Neutrophil (primary cell): ENCODE measurements around the gene NTN3.
A peak's percentile ranks its signal among the peaks of the same experiment; 100 is the strongest.

ENCODE experiments used
- H3K27ac ChIP-seq: fragments of 200-600 bp; sonication (generic); 2 replicates; pipeline ENCODE4 v1.5.1; 2016; ENCODE audit warnings: mild to moderate bottlenecking, moderate library complexity
- H3K27me3 ChIP-seq: fragments of 200-600 bp; sonication (generic); 2 replicates; pipeline ENCODE4 v1.6.0; 2016; ENCODE audit warnings: mild to moderate bottlenecking
- H3K36me3 ChIP-seq: fragments of 200-600 bp; sonication (generic); 2 replicates; pipeline ENCODE4 v1.5.1; 2017
- H3K4me1 ChIP-seq, 2 experiments: fragments of 200-600 bp in 1 of 2; sonication (generic) in 1 of 2; 1 replicate in 1 of 2; 2 replicates in 1 of 2; pipeline versions ENCODE4 v1.5.1 to v1.6.1; 2013 to 2016; ENCODE audit warnings: low read depth in 1 of 2, low read length in 1 of 2, mild to moderate bottlenecking in 1 of 2, moderate library complexity in 1 of 2; ENCODE audit not compliant: control insufficient read depth in 1 of 2, insufficient read depth in 1 of 2
- H3K4me3 ChIP-seq, 2 experiments: fragments of 200-600 bp in 1 of 2; sonication (generic) in 1 of 2; 1 replicate in 1 of 2; 2 replicates in 1 of 2; pipeline ENCODE4 v1.5.1; 2013 to 2016; ENCODE audit warnings: low read depth in 1 of 2, low read length in 1 of 2, mild to moderate bottlenecking in 1 of 2, moderate library complexity in 1 of 2
- H3K9me3 ChIP-seq: fragments of 200-600 bp; sonication (generic); 2 replicates; pipeline ENCODE4 v1.5.1; 2016
- CTCF ChIP-seq: fragments of 200-600 bp; sonication (generic); IDR thresholded peaks from 2 replicates; pipeline ENCODE4 v1.5.1; 2016; ENCODE audit warnings: antibody characterized with exemption

NTN3 gene

GRCh38 chr16:2484898-2485508 lies 13.9 kb downstream of the NTN3 start:
- Histone ChIP-seq H3K27ac (no peak overlapping the region), H3K9me3 (no peaks in the 10 kb centered on the region), H3K27me3 (peaks cover 14% of the 10 kb centered on the region), H3K36me3 (no peaks in the 10 kb centered on the region), H3K4me1 (peaks cover 16 to 21% of the 10 kb centered on the region in 2 experiments), H3K4me3 (no peak overlapping the region)
- TF ChIP-seq CTCF = no peak

GRCh38 chr16:2485811-2486507 lies 14.9 kb downstream of the NTN3 start:
- Histone ChIP-seq H3K36me3 (no peaks in the 10 kb centered on the region), H3K4me1 (peaks cover 16 to 21% of the 10 kb centered on the region in 2 experiments), H3K4me3 (no peak overlapping the region), H3K27ac (no peak overlapping the region), H3K27me3 (peaks cover 14% of the 10 kb centered on the region), H3K9me3 (no peaks in the 10 kb centered on the region)
- TF ChIP-seq CTCF = no peak

DNA sequence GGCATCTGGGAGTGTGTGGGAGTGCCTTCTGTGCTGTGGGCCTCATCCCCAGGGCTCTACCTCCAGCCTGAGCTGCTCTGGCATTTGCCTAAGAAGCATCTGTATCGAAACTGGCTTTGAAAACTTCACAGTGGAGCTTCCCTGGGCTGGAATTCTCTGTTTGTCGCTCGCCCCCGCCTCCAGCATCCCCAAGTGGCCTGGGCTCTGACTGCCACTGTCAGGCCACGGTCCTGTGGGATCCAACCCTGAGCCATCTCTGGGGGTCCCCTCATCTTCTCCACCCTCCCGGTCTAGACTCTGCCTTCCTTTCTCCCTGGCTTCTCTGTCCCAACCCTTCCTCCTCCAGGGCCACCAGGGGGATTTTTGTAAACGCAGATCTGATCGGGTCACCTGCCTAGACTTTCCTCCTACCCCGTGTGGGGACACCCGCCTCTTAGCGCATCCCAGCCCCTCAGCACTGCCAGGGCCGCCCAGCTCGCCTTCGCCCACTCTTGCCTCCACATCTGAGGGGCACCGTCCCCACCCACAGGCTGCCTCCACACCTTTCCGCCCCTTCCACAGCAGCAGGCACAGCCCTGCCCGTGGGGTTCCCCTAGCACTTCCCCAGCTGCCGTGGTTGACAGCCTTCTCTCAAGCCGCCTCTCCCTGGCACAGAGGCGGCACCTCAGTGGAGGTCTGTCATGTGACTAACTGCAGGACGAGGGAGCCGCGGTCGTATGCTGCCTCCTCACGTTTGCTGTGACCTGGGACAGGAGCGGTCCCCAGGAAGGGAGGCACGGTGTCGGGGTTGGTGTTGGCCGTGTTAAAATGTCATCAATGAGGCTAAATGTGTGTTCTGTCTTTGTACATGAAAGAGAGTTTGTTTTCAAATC lies 15.8 kb downstream of the NTN3 start:
- peak overlapping the region; percentile 20 for H3K27ac ChIP-seq
- no peak for TF ChIP-seq CTCF
- H3K4me1 ChIP-seq = peaks cover 16 to 21% of the 10 kb centered on the region in 2 experiments
- peaks cover 14% of the 10 kb centered on the region for H3K27me3 ChIP-seq
- no peaks in the 10 kb centered on the region for H3K36me3 ChIP-seq
- no peak overlapping the region for H3K4me3 ChIP-seq
- H3K9me3 ChIP-seq = no peaks in the 10 kb centered on the region

- H3K9me3 ChIP-seq = no peaks in the 10 kb centered on the region
- peaks cover 16 to 21% of the 10 kb centered on the region in 2 experiments for H3K4me1 ChIP-seq
- no peaks in the 10 kb centered on the region for H3K36me3 ChIP-seq
- H3K27ac ChIP-seq = peak overlapping the region; percentile 20
- H3K27me3 ChIP-seq = peaks cover 14% of the 10 kb centered on the region
- no peak for TF ChIP-seq CTCF
- H3K4me3 ChIP-seq = no peak overlapping the region
Observed at GRCh38 chr16:2487517-2487842, 16.4 kb downstream of the NTN3 start.

DNA sequence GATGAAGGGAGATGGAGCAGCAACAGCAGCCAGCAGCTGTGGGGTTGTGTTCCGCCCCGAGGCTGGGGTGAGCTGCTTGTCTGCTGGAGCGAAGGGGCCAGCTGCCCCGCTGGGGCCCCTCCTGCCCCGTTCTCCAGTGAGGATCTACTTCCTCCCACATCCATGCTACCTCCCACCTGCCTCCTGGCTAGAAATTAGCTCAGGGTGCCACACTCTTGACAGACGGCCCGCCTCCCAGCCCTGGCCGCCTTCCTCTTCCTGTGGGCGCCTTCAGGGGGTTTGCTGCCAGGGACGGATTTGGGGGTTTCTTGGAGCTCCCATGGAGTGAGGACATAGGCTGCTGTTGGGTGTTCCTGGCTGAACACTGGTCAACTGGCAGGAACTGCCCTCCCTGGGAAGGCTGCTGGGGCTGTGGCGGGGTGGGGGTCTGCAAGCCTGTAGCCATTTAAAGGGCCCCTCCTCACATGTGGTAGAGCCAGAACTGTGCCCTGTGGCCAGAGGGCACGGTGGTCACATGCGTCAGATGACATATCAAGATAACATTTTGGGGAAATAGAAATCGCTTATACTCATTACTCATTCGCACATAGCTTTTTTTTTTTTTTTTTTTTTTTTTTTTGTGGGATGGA lies 16.9 kb downstream of the NTN3 start:
- Histone ChIP-seq H3K4me1 (peaks cover 16 to 21% of the 10 kb centered on the region in 2 experiments), H3K27ac (no peak overlapping the region), H3K9me3 (no peaks in the 10 kb centered on the region), H3K36me3 (no peaks in the 10 kb centered on the region), H3K4me3 (no peak overlapping the region), H3K27me3 (peaks cover 14% of the 10 kb centered on the region)
- TF ChIP-seq CTCF = no peak
